RWPE1 (cell line): ENCODE results near the gene ZSCAN5A.
"Not testable (repeated sequence)": the region's sequence is repeated elsewhere in the genome, so short reads cannot be mapped to it uniquely, and the experiment has no call there.

Experiments used
- CTCF ChIA-PET: fragments of 350-600 bp; sonication (Branson Sonifier 250); formaldehyde crosslinking; extraction: SDS; loops from one replicate; lab custom pipeline; 2021; lab: Yijun Ruan, JAX
- POLR2A ChIA-PET: fragments of 400-600 bp; formaldehyde crosslinking; extraction: SDS; loops from one replicate; lab custom pipeline; 2020; ENCODE audit warnings: antibody characterized with exemption; ENCODE audit not compliant: low non-redundant PET; lab: Yijun Ruan, JAX
- DNase-seq: peaks from one replicate; pipeline ENCODE4 v3.0.0; 2012; ENCODE audit warnings: low spot score
- H3K27ac ChIP-seq: fragments of 450-650 bp; 2 replicates; pipeline ENCODE4 v1.5.1; 2017
- TF ChIP-seq, protein P1 (sequence below): fragments of 450-650 bp; conservative IDR thresholded peaks from 2 replicates; pipeline ENCODE4 v1.5.1; 2017; ENCODE audit warnings: low read depth, mild to moderate bottlenecking

The ZSCAN5A gene

DNA sequence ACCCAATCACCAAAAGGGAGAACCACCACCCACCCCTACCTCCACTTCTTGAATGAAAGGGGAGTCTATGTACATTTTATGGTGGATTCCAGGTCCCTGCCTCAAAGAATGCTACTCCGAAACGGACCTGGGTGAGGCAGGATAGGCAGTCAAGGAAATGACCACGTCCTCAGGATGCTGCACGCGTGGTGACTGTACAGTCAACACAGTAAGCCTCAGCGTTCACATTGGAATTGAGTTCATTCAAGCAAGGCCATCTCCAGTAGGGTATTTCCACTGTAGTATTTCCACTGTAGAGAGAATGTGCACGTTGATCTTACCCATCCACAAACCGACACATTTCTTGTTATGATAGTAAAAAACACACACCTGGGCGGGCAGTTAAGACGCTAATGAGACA lies 95.7 kb downstream of the ZSCAN5A start:
- POLR2A ChIA-PET: no interaction called here
- no peak for DNase-seq
- TF ChIP-seq, protein P1, sequence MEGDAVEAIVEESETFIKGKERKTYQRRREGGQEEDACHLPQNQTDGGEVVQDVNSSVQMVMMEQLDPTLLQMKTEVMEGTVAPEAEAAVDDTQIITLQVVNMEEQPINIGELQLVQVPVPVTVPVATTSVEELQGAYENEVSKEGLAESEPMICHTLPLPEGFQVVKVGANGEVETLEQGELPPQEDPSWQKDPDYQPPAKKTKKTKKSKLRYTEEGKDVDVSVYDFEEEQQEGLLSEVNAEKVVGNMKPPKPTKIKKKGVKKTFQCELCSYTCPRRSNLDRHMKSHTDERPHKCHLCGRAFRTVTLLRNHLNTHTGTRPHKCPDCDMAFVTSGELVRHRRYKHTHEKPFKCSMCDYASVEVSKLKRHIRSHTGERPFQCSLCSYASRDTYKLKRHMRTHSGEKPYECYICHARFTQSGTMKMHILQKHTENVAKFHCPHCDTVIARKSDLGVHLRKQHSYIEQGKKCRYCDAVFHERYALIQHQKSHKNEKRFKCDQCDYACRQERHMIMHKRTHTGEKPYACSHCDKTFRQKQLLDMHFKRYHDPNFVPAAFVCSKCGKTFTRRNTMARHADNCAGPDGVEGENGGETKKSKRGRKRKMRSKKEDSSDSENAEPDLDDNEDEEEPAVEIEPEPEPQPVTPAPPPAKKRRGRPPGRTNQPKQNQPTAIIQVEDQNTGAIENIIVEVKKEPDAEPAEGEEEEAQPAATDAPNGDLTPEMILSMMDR: no peak
- CTCF ChIA-PET: no interaction called here
- no peak overlapping the region for H3K27ac ChIP-seq

DNA sequence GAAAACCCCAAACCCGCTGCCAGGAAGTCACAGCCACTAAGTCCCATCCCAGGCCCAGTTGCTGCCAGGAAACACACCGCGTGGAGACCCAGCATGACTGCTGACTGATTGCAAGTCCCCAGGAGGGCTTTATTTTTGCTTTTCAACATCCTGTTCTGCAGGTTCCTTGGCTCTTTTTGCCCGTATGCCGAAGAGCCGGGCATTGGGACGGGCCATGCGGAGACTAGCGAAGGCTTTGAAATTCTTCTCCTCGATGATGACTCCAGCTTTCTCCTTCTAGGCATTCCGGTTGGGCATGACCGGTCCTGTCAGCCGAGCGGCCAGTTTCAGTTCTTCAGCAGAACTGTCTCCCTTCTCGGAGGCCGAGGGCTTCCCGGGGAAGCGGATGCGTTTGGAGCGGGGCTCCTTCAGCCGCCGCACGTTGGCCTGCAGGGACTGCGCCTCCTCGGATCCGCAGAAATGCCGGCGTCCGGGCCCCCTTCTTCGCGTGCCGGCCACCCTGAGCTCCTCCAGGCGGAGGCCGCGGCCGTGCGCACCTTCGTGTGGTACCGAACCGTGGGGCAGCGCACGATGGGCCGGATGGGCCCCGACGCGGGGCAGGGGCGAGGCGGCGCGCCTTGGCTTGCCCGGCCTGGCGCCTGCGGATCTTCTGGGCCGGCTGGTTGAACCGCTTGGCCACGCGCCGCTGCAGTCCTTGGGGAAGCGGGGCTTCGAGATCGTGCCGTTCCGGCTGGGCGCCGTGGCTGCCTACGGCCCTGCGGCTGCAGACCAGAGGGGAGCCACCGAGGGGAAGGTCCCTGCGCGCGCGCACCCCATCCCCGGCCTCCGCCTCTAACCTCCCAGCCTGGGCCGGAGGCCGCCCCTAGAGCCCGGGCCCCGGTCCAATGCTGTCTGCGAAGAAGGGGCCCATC lies 97.3 kb downstream of the ZSCAN5A start:
- ChIA-PET POLR2A (no interaction called here), CTCF (interaction anchor here (1.2 kb wide), 1 partner anchor 35 kb away, joined by 4 read pairs; no protein-coding TSS in a partner anchor)
- H3K27ac ChIP-seq: peak overlapping the region; percentile 49
- DNase-seq: peak; percentile 50
- TF ChIP-seq, protein P1: no peak

DNA sequence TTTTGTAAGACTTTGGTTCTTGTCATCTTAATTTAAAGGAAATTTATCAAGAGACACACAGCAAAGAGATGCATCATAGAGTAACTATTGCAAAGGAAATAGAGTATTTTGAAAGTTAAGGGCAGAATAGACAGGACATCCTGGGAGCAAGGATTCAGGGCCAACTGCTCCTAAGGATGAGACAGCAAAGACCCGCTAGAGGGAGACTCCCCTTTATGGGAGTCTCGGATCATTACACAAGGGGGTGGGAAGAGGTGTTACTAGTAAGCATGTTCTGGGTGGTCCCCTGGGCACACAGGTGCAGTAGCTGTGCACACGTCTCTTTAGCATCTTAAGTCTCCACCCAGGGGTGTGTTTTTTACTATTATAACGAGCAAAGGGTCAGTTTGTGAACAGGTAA lies 102.9 kb downstream of the ZSCAN5A start:
- TF ChIP-seq, protein P1: no peak
- ChIA-PET CTCF (no interaction called here), POLR2A (no interaction called here)
- no peak overlapping the region for H3K27ac ChIP-seq
- no peak for DNase-seq

DNA sequence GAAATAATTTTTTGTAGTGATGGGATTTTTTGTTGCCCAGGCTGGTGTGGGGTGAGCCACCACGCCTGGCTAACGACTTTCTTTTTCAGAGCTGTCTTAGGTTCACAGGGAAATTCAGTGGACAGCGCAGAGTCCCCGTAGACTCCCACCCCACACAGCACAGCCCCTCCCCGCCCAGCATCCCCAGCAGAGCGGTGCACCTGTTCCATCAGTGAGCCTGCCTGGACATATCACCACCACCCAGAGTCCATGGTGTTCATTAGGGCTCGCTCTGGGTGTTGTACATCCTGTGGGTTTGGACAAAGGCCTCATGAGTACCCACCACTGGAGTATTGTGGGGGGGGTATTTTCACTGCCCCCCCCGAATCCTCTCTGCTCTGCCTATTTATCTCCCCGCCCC lies 104.6 kb downstream of the ZSCAN5A start:
- CTCF ChIA-PET, H3K27ac ChIP-seq, DNase-seq, POLR2A ChIA-PET: not testable (repeated sequence)

DNA sequence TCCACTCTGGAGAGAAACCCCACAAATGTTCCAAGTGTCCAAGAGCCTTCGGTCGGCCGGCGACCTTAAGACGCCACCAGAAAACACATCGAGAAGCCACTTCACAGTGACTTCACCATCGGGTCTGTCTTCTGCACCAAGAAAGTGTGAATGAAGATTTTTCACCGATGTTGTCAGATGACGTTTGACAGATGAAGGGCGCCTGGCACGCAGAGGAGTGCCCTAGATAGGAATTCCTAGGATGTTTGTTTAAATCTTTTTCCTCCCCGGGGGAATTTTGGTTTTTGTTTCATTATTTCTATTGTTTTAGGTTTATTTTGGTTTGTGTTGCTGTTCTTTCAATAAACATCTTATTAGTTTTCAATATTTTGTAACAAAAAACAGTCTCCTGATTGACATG lies 105.5 kb downstream of the ZSCAN5A start:
- POLR2A ChIA-PET: no interaction called here
- TF ChIP-seq, protein P1: no peak
- DNase-seq: no peak
- CTCF ChIA-PET: no interaction called here
- H3K27ac ChIP-seq: no peak overlapping the region

DNA sequence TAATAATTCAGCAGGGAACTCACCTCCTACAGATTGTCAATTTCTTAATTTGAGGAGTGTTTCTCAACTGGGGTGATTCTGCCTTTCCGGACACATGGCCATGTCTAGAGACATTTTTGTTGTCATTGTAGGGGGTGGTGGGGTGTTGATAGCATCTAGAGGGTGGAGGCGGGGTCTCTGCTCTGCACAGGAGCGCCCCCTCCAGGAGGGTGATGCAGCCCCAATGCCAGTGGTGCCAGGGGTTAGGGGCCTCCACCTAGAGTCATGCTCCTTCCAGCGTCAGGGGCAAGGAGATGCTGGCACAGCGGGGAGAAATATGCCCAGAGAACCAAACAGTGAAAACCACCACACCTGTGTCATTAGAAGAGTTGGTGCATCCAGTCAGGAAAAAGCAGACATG lies 107.1 kb downstream of the ZSCAN5A start:
- CTCF ChIA-PET, POLR2A ChIA-PET: not testable (repeated sequence)

DNA sequence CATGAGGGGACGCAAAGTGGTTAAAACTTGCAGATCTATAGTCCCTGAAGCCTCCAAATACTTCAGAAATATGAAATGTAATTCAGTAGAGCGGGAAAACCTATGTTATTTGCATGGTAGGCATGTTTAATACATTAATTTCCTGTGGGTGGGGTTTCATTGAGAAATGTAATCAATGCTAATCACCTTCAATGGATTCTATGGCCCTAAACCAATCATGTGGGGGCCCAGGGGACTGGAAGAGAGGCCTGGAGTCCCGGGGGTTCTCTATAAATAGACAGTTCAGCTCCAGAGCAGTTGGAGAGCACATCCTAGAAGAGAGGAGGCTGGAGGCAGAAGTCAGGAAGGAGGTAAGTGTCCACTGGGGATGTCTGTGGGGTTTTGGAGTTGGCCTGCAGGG lies 112.7 kb downstream of the ZSCAN5A start, which contains the start of gene ZSCAN5C:
Gene ZSCAN5C (plus strand): TSS at position 301 of the 400 bp plus-strand sequence. CDS start 3,641 bp downstream, outside the sequence.
- ChIA-PET CTCF (no interaction called here), POLR2A (no interaction called here)
- TF ChIP-seq, protein P1: no peak
- no peak for DNase-seq
- H3K27ac ChIP-seq: no peak within 1 kb of the TSS

More for the DNA sequence above, 107.1 kb downstream of the ZSCAN5A start:
- not testable (repeated sequence) for H3K27ac ChIP-seq, DNase-seq
